BLaER1 treated with 17β-estradiol and CSF1 and Interleukin-3, amounts not matched to agents 10 nM and 100 nM (cell line): ENCODE measurements around the gene SYNPO2.
"Not testable (repeated sequence)": the region's sequence is repeated elsewhere in the genome, so short reads cannot be mapped to it uniquely, and the experiment has no call there.

Experiments used
- H3K27ac ChIP-seq, 11 experiments: shearing (Covaris generic); formaldehyde crosslinking; 2 replicates each; pipeline ENCODE4 v1.8.1; 2022
- H3K27me3 ChIP-seq, 11 experiments: shearing (Covaris generic); formaldehyde crosslinking; 2 replicates each; pipeline ENCODE4 v1.8.1; 2022
- H3K36me3 ChIP-seq, 11 experiments: shearing (Covaris generic); formaldehyde crosslinking; 2 replicates each; pipeline ENCODE4 v1.8.1; 2022
- H3K4me1 ChIP-seq, 10 experiments: shearing (Covaris generic); formaldehyde crosslinking; 2 replicates each; pipeline ENCODE4 v1.8.1; 2022
- H3K4me2 ChIP-seq, 11 experiments: shearing (Covaris generic); formaldehyde crosslinking; 2 replicates each; pipeline ENCODE4 v1.8.1; 2022
- H3K4me3 ChIP-seq, 10 experiments: shearing (Covaris generic); formaldehyde crosslinking; 2 replicates each; pipeline ENCODE4 v1.8.1; 2022
- H3K9ac ChIP-seq, 11 experiments: shearing (Covaris generic); formaldehyde crosslinking; 2 replicates each; pipeline ENCODE4 v1.8.1; 2022
- H3K9me3 ChIP-seq, 11 experiments: shearing (Covaris generic); formaldehyde crosslinking; replicated peaks in 1 of 11; 2 replicates each; pipeline ENCODE4 v1.8.1; 2022
- H4K20me1 ChIP-seq, 11 experiments: shearing (Covaris generic); formaldehyde crosslinking; 2 replicates each; pipeline ENCODE4 v1.8.1; 2022
- Cebpa-rat ChIP-seq, 11 experiments: shearing (Covaris generic); IDR thresholded peaks; 2 replicates each; pipeline ENCODE4 v1.8.1; 2022

Gene SYNPO2

DNA sequence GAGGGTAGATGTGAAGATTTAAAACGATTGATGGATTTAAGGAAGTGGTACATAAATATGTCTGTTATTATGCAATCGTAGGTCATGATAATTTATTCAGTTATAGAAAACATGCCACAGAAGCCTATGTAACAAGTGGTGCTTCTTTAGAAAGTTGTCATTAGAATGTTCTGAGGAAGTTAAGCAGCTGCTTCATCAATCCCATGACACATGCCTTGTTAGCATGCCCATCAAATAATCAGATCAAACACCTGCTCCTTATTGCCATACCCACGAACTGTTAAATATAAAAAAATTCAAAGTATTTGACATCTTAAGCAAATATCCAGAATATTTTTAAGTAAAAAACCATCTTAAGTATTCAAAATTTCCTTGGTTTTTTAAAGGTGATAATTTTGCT is 170.6 kb downstream of the SYNPO2 start:
- Histone ChIP-seq H3K9me3 (no peaks in the 10 kb centered on the region), H3K27ac (no peak overlapping the region), H3K4me2 (no peak overlapping the region), H3K36me3 (no peaks in the 10 kb centered on the region), H4K20me1 (no peaks in the 10 kb centered on the region), H3K4me1 (no peaks in the 10 kb centered on the region), H3K27me3 (no peaks in the 10 kb centered on the region), H3K4me3 (no peak overlapping the region), H3K9ac (no peak overlapping the region)
- no peak for TF ChIP-seq Cebpa-rat (IDR thresholded peaks at IDR 0.05)

- not testable (repeated sequence) for H3K9ac ChIP-seq, H4K20me1 ChIP-seq, H3K27ac ChIP-seq, H3K9me3 ChIP-seq, H3K4me1 ChIP-seq, H3K4me3 ChIP-seq, H3K36me3 ChIP-seq, H3K27me3 ChIP-seq, H3K4me2 ChIP-seq
These were observed 178.5 kb downstream of the SYNPO2 start for GRCh38 chr4:119067125-119067524.

- not testable (repeated sequence) for H3K4me1 ChIP-seq, H3K9ac ChIP-seq, H3K4me3 ChIP-seq, H3K4me2 ChIP-seq, H4K20me1 ChIP-seq, H3K27ac ChIP-seq, H3K36me3 ChIP-seq, H3K9me3 ChIP-seq, H3K27me3 ChIP-seq
These were observed 179.2 kb downstream of the SYNPO2 start for GRCh38 chr4:119067670-119068360.

DNA sequence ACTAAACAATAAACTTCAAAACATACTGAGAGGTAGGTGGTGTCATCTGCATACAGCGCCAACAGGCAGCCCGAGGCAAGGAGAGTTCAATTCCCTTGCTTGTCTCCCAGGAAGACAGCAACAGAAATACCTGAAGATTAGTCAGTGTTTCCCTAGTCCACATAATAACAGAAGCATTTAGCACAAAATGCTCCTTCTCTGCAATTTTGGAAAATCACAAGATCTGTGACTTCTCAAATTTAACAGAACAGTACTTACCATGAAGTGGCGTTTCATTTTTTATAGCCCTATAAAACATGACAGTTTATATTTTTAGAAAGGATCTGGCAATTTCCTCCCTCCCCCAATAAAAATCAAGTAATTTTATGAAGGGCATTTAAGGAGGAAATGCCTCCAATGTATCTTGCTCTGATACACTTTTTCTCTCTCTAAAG is 179.9 kb downstream of the SYNPO2 start:
- no peaks in the 10 kb centered on the region for H4K20me1 ChIP-seq
- no peaks in the 10 kb centered on the region for H3K4me1 ChIP-seq
- H3K27me3 ChIP-seq, result no peaks in the 10 kb centered on the region
- H3K9me3 ChIP-seq, result no peaks in the 10 kb centered on the region; a peak in 1 of 22 replicates
- no peak overlapping the region for H3K9ac ChIP-seq
- no peak overlapping the region for H3K4me3 ChIP-seq
- H3K36me3 ChIP-seq, result no peaks in the 10 kb centered on the region
- H3K27ac ChIP-seq, result no peak overlapping the region
- no peak for TF ChIP-seq Cebpa-rat (IDR thresholded peaks at IDR 0.05)
- no peak overlapping the region for H3K4me2 ChIP-seq

DNA sequence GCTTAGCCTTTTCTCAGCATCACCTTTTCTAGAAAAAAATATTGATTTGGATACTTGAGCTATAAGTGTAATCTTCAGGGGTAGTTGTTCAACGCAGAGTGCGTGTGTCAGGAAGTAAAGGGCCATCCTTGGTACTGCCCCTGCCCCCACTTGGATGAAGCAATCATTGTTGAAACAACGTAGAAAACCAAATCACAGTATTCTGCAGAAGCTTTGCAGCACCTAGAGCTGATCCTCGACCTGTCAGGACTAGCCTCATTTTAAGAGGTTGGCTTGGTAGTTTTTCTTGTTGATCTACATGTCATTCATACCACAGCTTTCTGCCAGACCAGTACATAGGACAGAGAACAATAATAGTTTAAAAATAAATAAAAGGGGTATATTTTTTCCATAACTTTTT is 181.6 kb downstream of the SYNPO2 start:
- Histone ChIP-seq H3K4me1 (no peaks in the 10 kb centered on the region), H3K27ac (no peak overlapping the region), H4K20me1 (no peaks in the 10 kb centered on the region), H3K4me2 (no peak overlapping the region), H3K4me3 (no peak overlapping the region), H3K36me3 (no peaks in the 10 kb centered on the region), H3K9me3 (no peaks in the 10 kb centered on the region; a peak in 1 of 22 replicates), H3K27me3 (no peaks in the 10 kb centered on the region), H3K9ac (no peak overlapping the region)
- no peak for TF ChIP-seq Cebpa-rat (IDR thresholded peaks at IDR 0.05)

GRCh38 chr4:119080721-119081541 is 192.3 kb downstream of the SYNPO2 start:
- H3K4me2 ChIP-seq, result no peak overlapping the region
- no peaks in the 10 kb centered on the region for H4K20me1 ChIP-seq
- TF ChIP-seq Cebpa-rat (IDR thresholded peaks at IDR 0.05), result no peak
- no peak overlapping the region for H3K27ac ChIP-seq
- no peaks in the 10 kb centered on the region for H3K9me3 ChIP-seq
- H3K27me3 ChIP-seq, result no peaks in the 10 kb centered on the region
- H3K9ac ChIP-seq, result no peak overlapping the region
- no peak overlapping the region for H3K4me3 ChIP-seq
- H3K4me1 ChIP-seq, result 0 out of 20 replicates have a peak, but pooled peaks cover 0 to 4% (median 0%) of the 10 kb centered on the region in 10 experiments
- H3K36me3 ChIP-seq, result no peaks in the 10 kb centered on the region

GRCh38 chr4:119081542-119081859 is 192.8 kb downstream of the SYNPO2 start:
- Histone ChIP-seq H3K4me3 (no peak overlapping the region), H3K27me3 (no peaks in the 10 kb centered on the region), H3K9me3 (no peaks in the 10 kb centered on the region), H3K36me3 (no peaks in the 10 kb centered on the region), H4K20me1 (no peaks in the 10 kb centered on the region), H3K9ac (no peak overlapping the region), H3K4me1 (0 out of 20 replicates have a peak, but pooled peaks cover 0 to 4% (median 0%) of the 10 kb centered on the region in 10 experiments), H3K27ac (no peak overlapping the region), H3K4me2 (no peak overlapping the region)
- no peak for TF ChIP-seq Cebpa-rat (IDR thresholded peaks at IDR 0.05)

- TF ChIP-seq Cebpa-rat (IDR thresholded peaks at IDR 0.05), result no peak
- Histone ChIP-seq H3K4me2 (no peak overlapping the region), H3K4me3 (no peak overlapping the region), H4K20me1 (no peaks in the 10 kb centered on the region), H3K36me3 (no peaks in the 10 kb centered on the region), H3K4me1 (0 out of 20 replicates have a peak, but pooled peaks cover 0 to 4% (median 0%) of the 10 kb centered on the region in 10 experiments), H3K9me3 (no peaks in the 10 kb centered on the region), H3K27me3 (no peaks in the 10 kb centered on the region), H3K27ac (no peak overlapping the region), H3K9ac (no peak overlapping the region)
These were observed 193.3 kb downstream of the SYNPO2 start for GRCh38 chr4:119081943-119082342.

DNA sequence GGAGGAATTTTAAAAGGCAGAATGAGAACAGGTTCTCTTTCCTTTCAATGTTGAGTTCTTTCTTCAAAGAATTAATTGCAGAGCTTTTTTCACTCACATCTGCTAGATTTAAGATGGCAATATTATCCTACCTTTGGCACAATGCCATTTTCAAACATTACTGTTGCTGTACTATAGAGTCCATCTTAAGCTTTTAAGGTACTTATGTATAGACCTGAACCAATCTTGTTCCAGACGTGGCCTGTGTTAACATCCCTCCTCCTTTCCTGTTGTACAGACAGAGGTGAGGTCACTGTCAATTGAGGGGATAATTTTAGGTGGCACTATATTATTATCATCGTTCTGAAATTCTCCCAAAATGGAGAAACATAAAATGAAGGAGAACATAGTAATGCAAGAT is 194.0 kb downstream of the SYNPO2 start:
- no peak overlapping the region for H3K27ac ChIP-seq
- no peak for TF ChIP-seq Cebpa-rat (IDR thresholded peaks at IDR 0.05)
- H3K9me3 ChIP-seq, result no peaks in the 10 kb centered on the region
- no peak overlapping the region for H3K4me2 ChIP-seq
- no peaks in the 10 kb centered on the region for H3K27me3 ChIP-seq
- H3K4me3 ChIP-seq, result no peak overlapping the region
- H4K20me1 ChIP-seq, result no peaks in the 10 kb centered on the region
- no peaks in the 10 kb centered on the region for H3K36me3 ChIP-seq
- H3K4me1 ChIP-seq, result peaks cover 0 to 6% (median 0%) of the 10 kb centered on the region in 10 experiments; a peak in 3 of 20 replicates
- H3K9ac ChIP-seq, result no peak overlapping the region

GRCh38 chr4:119084513-119084912 is 195.9 kb downstream of the SYNPO2 start:
- Histone ChIP-seq H3K36me3 (no peaks in the 10 kb centered on the region), H3K4me2 (no peak overlapping the region), H3K27me3 (no peaks in the 10 kb centered on the region), H3K27ac (no peak overlapping the region), H3K4me1 (peaks cover 0 to 10% (median 0%) of the 10 kb centered on the region in 10 experiments; a peak in 3 of 20 replicates), H4K20me1 (no peaks in the 10 kb centered on the region), H3K9me3 (no peaks in the 10 kb centered on the region), H3K4me3 (no peak overlapping the region), H3K9ac (no peak overlapping the region)
- no peak for TF ChIP-seq Cebpa-rat (IDR thresholded peaks at IDR 0.05)
